ENCODE data around the gene MYH8. TPM values are rescaled to one million over a fixed set of nuclear protein-coding genes. Genes with fewer than 3 reads are reported as not detected.

Gene MYH8
- total and polyA plus RNA-seq, 7 donors = not detected

DNA sequence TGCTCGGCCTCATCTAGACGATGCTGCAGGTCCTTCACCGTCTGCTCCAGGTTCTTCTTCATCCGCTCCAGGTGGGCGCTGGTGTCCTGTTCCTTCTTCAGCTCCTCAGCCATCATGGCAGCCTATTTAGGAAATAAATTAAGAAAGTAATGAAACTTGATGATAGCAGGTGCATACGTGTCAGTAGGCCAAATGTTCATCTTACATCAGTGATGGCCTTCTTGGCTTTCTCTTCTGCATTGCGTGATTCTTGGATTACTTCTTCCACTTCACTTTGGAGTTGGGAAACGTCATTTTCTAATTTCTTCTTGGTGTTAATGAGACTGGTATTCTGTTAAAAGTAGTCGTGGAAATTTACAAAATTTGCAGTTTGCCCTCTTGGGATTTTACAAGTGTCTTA lies 28.9 kb downstream of the MYH8 start:
- no peak for TF ChIP-seq POLR2A (IDR thresholded peaks at IDR 0.05)
- TF ChIP-seq, protein P1, sequence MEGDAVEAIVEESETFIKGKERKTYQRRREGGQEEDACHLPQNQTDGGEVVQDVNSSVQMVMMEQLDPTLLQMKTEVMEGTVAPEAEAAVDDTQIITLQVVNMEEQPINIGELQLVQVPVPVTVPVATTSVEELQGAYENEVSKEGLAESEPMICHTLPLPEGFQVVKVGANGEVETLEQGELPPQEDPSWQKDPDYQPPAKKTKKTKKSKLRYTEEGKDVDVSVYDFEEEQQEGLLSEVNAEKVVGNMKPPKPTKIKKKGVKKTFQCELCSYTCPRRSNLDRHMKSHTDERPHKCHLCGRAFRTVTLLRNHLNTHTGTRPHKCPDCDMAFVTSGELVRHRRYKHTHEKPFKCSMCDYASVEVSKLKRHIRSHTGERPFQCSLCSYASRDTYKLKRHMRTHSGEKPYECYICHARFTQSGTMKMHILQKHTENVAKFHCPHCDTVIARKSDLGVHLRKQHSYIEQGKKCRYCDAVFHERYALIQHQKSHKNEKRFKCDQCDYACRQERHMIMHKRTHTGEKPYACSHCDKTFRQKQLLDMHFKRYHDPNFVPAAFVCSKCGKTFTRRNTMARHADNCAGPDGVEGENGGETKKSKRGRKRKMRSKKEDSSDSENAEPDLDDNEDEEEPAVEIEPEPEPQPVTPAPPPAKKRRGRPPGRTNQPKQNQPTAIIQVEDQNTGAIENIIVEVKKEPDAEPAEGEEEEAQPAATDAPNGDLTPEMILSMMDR (IDR thresholded peaks at IDR 0.05) = no peak
- no peak for TF ChIP-seq POLR2AphosphoS5 (IDR thresholded peaks at IDR 0.05)
- TF ChIP-seq EP300 (IDR thresholded peaks at IDR 0.05) = no peak
- Histone ChIP-seq H3K27ac (no peak overlapping the region), H3K4me1 (no peaks in the 10 kb centered on the region), H3K9me3 (no peaks in the 10 kb centered on the region), H3K27me3 (no peaks in the 10 kb centered on the region), H3K36me3 (no peaks in the 10 kb centered on the region), H3K4me3 (no peak overlapping the region)
- intact Hi-C loops (cut with DNase I) = no loop called here
- DNase-seq = no peak
- WGBS, 2 donors = 89 to 91% methylated on average over 9 of the region's 9 CpGs

DNA sequence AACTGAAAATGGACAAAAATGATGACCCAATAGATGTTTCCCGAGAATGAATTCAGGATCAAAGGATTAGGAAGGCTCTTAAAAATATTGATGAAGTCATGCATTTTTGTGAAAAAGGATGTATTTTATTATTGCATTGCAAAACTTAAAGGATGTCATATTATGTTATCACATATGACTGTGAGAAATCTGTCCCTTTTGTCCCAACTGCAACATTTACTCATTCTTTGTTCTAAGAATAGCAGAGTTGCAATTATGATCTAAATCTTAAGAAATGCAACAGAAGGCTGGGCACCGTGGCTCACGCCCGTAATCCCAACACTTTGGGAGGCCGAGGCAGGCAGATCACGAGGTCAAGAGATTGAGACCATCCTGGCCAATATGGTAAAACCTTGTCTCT lies 35.9 kb downstream of the MYH8 start:
- TF ChIP-seq, protein P1 (IDR thresholded peaks at IDR 0.05) = no peak
- TF ChIP-seq POLR2AphosphoS5 (IDR thresholded peaks at IDR 0.05) (no peak), POLR2A (IDR thresholded peaks at IDR 0.05) (no peak), EP300 (IDR thresholded peaks at IDR 0.05) (no peak)
- H3K9me3 ChIP-seq = peaks cover 0 to 2% (median 0%) of the 10 kb centered on the region in 4 donors
- no peak overlapping the region for H3K4me3 ChIP-seq
- H3K27ac ChIP-seq = no peak overlapping the region
- peaks cover 0 to 1% (median under 1%) of the 10 kb centered on the region in 4 donors for H3K4me1 ChIP-seq
- WGBS, 2 donors = 59 to 64% methylated on average over 6 of the region's 6 CpGs
- intact Hi-C loops (cut with DNase I) = no loop called here
- no peaks in the 10 kb centered on the region for H3K27me3 ChIP-seq
- DNase-seq = no peak
- H3K36me3 ChIP-seq = no peaks in the 10 kb centered on the region

DNA sequence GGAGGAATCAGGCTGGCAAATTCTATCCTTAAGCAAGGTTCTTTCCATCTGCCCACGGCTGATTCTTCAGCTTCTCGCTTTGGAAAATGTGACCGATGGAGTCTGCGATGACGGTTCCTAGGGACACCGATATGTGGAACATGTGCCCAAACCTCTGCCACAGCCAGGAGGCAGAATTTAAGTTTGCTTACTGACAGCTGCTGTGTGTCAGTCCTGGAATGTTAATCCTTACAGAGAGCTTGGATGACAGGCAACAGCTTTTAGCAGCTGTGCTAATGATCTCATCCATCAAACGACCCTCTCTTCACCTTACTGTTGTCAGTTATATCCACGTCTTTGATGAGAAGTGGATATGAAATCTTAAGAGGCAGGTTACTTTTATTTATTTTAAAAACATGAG lies 37.6 kb downstream of the MYH8 start:
- no peak overlapping the region for H3K27ac ChIP-seq
- intact Hi-C loops (cut with DNase I) = no loop called here
- peaks cover 0 to 13% (median 7%) of the 10 kb centered on the region in 4 donors for H3K4me1 ChIP-seq
- no peak for DNase-seq
- TF ChIP-seq, protein P1 (IDR thresholded peaks at IDR 0.05) = no peak
- TF ChIP-seq EP300 (IDR thresholded peaks at IDR 0.05) (no peak), POLR2AphosphoS5 (IDR thresholded peaks at IDR 0.05) (no peak), POLR2A (IDR thresholded peaks at IDR 0.05) (no peak)
- H3K9me3 ChIP-seq = peaks cover 0 to 2% (median 0%) of the 10 kb centered on the region in 4 donors
- H3K4me3 ChIP-seq = no peak overlapping the region
- 60 to 69% methylated on average over 8 of the region's 8 CpGs for WGBS, 2 donors
- no peaks in the 10 kb centered on the region for H3K27me3 ChIP-seq
- no peaks in the 10 kb centered on the region for H3K36me3 ChIP-seq

DNA sequence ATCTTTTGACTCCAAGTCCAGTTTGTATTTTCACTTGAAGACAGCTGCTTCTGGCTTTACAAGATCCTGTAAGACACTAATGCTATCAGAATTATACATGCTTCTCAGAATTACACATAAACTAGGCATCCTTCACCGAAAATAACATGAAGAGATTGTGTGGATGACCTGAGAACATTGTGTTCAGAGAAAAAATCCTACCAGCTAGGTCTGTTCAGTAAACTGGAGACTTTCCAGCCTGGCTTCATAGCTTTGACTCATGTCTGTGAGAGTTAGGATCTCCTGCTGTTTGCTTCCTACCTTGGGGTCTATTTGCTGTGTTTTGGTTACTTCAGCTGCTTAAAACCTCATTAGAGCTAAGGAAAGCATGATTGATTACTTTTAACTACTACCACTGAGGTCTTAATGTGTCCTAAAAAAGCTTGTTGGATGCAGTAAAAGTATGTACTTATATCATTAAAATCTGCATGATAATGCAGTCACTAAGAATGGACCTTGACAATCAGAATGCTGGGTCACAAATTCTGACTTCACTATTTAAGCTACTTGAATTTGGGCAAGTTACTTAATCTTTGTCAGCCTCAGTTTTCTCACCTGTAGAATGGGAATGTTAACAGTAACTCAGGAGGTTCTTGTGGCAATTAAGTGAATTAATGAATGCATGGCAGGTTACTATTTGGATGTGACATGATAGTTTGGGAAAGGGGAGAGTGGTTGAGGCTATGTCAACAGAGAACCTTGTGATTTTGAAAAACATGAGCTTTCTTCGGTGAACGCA lies 40.9 kb downstream of the MYH8 start:
- no peak for TF ChIP-seq POLR2A (IDR thresholded peaks at IDR 0.05)
- TF ChIP-seq POLR2AphosphoS5 (IDR thresholded peaks at IDR 0.05) = no peak
- no peak for TF ChIP-seq EP300 (IDR thresholded peaks at IDR 0.05)
- TF ChIP-seq, protein P1 (IDR thresholded peaks at IDR 0.05) = no peak
- WGBS, 2 donors = 77 to 81% methylated on average over 3 of the region's 3 CpGs
- DNase-seq = no peak
- H3K4me1 ChIP-seq = peaks cover 0 to 13% (median 7%) of the 10 kb centered on the region in 4 donors
- intact Hi-C loops (cut with DNase I) = no loop called here
- no peaks in the 10 kb centered on the region for H3K9me3 ChIP-seq
- H3K27me3 ChIP-seq = no peaks in the 10 kb centered on the region
- H3K36me3 ChIP-seq = no peaks in the 10 kb centered on the region
- H3K27ac ChIP-seq = no peak overlapping the region
- no peak overlapping the region for H3K4me3 ChIP-seq

All from sigmoid colon (tissue), 7 donors.